HG03045 (cell line): ENCODE data around the gene DNPEP.
"Not testable (repeated sequence)": the region's sequence is repeated elsewhere in the genome, so short reads cannot be mapped to it uniquely, and the experiment has no call there.

Source experiments
- ATAC-seq: cut with Tn5 transposase; IDR thresholded peaks from one replicate; pipeline ENCODE4 v1.9.1; 2021; ENCODE audit warnings: mild to moderate bottlenecking, moderate library complexity; ENCODE audit not compliant: unreplicated experiment

DNPEP gene

GRCh38 chr2:219419331-219420197 is 31.9 kb upstream of the DNPEP start:
- ATAC-seq = no peak

DNA sequence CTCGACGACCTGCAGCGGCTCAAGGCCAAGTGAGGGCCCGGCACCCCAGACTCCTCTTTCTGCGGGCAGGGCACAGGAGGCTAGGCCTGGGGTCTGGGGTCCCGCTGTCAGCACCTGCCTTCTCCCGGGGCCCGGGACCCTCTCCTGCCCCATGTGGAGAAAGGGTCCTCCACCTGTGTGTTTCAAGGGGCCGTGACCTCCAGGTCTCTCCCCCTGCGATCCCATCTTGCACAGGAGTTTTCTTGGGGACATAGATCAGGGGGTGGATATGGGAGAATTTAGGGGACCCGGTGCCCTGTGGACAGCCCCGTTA is 31.3 kb upstream of the DNPEP start:
- ATAC-seq = no peak

DNA sequence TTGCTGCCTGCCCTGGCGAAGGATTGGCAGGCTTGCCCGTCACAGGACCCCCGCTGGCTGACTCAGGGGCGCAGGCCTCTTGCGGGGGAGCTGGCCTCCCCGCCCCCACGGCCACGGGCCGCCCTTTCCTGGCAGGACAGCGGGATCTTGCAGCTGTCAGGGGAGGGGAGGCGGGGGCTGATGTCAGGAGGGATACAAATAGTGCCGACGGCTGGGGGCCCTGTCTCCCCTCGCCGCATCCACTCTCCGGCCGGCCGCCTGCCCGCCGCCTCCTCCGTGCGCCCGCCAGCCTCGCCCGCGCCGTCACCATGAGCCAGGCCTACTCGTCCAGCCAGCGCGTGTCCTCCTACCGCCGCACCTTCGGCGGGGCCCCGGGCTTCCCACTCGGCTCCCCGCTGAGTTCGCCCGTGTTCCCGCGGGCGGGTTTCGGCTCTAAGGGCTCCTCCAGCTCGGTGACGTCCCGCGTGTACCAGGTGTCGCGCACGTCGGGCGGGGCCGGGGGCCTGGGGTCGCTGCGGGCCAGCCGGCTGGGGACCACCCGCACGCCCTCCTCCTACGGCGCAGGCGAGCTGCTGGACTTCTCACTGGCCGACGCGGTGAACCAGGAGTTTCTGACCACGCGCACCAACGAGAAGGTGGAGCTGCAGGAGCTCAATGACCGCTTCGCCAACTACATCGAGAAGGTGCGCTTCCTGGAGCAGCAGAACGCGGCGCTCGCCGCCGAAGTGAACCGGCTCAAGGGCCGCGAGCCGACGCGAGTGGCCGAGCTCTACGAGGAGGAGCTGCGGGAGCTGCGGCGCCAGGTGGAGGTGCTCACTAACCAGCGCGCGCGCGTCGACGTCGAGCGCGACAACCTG is 30.7 kb upstream of the DNPEP start, which contains the start of gene DES:
Gene DES, plus strand, starts transcription at position 223 of the 857 bp plus-strand sequence. Its CDS starts 86 bp downstream, at position 309.
- ATAC-seq = no peak

DNA sequence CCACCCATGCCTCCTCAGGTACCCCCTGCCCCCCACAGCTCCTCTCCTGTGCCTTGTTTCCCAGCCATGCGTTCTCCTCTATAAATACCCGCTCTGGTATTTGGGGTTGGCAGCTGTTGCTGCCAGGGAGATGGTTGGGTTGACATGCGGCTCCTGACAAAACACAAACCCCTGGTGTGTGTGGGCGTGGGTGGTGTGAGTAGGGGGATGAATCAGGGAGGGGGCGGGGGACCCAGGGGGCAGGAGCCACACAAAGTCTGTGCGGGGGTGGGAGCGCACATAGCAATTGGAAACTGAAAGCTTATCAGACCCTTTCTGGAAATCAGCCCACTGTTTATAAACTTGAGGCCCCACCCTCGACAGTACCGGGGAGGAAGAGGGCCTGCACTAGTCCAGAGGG is 29.7 kb upstream of the DNPEP start:
- no peak for ATAC-seq

DNA sequence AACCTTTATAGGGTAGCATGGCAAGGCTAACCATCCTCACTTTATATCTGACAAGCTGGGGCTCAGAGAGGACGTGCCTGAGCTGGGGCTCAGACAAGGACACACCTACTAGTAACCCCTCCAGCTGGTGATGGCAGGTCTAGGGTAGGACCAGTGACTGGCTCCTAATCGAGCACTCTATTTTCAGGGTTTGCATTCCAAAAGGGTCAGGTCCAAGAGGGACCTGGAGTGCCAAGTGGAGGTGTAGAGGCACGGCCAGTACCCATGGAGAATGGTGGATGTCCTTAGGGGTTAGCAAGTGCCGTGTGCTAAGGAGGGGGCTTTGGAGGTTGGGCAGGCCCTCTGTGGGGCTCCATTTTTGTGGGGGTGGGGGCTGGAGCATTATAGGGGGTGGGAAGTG is 29.2 kb upstream of the DNPEP start:
- ATAC-seq = no peak

DNA sequence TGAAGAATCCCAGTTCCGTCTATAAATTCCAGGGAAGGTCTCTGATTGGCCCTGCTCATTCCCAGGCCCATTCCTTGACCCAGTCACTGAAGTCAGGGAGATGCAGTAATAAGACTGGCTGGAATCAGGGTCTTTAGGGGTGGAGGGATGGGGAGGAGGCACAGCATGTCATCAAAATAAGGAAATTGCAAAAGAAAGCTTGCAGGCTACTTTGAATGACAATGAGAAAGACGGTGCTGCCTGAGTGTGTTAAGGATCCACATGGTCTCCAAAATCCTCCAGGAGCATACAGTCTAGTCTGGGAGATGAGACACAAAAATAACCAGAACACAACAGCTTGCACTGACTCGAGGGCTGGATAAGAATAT is 28.5 kb upstream of the DNPEP start:
- no peak for ATAC-seq

GRCh38 chr2:219415580-219416234 is 28.0 kb upstream of the DNPEP start:
- ATAC-seq = no peak

- ATAC-seq = no peak
These were observed 27.1 kb upstream of the DNPEP start for GRCh38 chr2:219414857-219415256.

DNA sequence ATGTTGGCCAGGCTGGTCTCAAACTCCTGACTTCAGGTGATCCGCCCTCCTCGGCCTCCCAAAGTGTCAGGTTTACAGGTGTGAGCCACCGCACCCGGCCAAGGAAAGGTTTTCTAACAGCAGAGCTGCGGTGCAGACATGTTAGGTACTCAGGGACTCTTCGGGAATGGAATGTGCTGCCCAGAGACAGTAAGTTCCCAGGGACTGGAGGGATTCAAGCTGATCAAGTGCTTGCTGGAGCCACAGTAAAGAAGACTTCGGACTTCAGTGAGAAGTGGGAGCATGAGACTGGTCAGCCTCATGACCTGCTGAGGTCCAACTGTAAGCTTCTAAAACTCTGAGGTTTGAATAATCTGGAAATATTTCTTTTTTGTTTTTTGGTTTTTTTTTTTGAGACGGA is 22.7 kb upstream of the DNPEP start:
- ATAC-seq = no peak

DNA sequence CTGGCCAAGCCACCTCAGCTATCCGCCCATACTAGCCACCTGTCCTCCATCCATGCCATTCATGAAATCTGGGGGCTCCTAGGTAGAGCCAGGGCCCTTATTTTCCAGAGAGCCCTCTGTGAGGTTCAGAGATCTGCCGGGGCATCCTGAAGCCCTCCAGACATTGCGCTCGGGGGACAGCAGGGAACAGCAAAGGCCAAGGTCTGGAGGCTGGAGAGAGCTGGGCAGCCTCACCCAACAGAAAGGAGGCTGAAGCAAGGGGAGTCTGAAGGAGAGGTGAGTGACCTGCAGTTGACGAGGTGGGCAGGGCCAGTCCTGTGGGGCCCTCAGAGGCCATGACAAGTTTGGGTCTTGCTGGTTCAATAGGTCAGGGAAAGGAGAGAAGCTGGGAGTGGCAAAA is 21.9 kb upstream of the DNPEP start:
- ATAC-seq = no peak

DNA sequence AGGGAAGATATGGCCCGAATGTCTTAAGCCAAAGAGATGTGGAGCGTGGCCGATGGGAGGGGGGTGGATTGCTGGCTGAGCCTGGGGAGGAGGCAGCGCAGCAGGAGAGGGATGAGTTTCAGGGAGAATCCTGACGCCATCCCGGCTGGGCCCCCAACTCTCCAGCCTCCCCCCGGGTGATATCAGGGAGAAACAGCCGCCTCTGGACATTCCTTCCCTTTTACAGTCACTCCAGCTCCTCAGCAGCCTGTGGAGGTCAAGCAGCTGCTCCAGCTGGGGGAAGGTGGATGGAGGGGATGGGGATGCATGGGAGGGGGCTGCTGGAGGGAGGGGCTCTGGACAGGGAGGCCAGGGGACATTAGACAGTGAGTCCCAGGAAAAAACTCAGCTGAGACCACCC is 20.9 kb upstream of the DNPEP start:
- no peak for ATAC-seq

DNA sequence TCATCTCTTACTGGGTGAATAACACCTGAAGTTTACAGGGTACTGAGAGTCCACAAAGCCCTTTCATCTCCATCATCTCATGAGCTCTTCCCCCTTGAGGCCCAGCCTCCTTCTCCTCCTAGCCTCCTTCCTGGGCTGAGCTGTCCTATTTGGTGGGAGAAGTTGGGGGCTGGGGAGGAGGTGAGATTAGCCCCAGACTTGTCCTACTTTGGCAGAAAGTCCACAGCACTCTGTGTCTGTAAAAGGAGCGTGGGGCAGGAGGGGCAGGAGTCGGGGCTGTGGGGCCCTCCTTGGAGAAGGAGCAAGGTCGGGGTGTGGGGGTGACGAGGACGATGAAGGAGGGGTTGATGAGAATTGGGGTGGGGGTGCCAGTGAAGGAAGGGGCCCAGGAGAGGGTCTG is 20.5 kb upstream of the DNPEP start:
- ATAC-seq = no peak

DNA sequence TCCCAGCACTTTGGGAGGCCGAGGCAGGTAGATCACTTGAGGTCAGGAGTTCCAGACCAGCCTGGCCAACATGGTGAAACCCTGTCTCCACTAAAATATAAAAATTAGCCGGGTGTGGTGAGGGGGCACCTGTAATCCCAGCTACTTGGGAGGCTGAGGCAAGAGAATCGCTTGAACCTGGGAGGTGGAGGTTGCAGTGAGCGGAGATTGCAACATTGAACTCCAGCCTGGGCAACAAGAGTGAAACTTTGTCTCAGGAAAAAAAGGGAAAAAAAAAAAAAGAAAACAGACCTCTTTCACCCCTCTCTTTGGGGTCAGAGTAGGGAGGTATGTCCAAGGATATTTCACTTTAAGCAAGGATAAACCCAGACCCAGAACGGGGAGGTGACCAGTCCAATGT is 19.6 kb upstream of the DNPEP start:
- not testable (repeated sequence) for ATAC-seq

GRCh38 chr2:219406861-219407230 is 19.1 kb upstream of the DNPEP start:
- no peak for ATAC-seq

DNA sequence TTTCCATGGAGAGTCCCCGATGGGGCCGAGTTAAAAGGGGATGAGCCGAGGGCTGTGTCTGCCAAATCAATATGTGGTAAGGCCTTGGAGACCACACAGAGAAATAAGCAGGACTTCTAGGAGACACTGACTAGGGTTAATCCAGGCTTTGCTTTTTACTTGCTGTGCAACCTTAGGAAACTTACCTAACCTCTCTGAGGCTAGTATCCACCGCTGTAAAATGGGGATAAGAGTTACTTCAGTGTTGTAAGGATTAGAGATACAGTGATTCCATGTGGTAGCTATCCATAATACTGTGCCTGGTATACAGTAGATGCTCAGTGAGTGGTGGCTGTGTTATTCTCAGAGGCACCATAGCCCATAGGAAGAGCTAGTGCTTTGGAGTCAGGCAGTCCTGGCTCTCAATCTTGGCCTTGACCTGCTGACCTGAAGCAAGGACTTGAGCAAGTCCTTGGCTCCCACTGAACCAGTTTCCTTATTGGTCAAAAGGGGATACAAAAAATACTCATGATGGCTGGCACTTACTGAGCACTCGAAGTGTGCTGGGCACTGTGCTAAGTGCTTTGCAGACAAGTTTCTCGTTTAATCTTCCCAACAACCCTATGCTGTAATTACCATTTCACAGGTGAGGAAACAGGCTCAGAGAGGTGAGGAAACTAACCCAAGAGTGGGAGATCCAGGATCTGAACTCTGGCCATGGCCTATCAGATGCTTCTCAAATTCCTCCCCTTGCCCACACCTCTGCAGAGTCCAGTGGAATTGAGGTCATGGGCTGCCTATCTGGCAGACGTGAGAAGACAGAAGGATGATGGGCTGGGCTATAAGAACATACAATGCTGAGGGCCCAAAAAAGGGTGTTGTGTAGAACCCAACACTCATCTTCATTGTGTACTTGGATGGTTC is 18.5 kb upstream of the DNPEP start:
- no peak for ATAC-seq

DNA sequence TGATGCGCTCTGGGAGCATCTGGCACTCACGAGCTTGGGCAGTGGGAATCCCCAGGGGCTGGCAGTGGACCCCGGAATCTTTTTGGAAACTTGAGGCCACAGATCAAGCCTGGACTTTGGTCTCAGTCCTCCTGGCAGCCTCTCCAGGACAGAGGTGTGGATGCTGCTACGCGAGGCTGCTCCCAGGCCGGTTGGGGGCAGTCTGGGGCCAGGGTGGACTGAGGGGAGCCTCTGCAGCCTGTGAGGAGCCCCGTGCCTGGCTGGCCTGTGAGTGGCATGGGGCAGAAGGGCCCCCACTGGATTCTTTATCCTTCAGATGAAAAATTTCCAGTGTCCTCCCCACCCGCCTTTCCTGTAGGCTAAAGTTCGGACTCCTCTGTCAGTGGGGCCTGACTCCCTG is 17.7 kb upstream of the DNPEP start:
- ATAC-seq = no peak

DNA sequence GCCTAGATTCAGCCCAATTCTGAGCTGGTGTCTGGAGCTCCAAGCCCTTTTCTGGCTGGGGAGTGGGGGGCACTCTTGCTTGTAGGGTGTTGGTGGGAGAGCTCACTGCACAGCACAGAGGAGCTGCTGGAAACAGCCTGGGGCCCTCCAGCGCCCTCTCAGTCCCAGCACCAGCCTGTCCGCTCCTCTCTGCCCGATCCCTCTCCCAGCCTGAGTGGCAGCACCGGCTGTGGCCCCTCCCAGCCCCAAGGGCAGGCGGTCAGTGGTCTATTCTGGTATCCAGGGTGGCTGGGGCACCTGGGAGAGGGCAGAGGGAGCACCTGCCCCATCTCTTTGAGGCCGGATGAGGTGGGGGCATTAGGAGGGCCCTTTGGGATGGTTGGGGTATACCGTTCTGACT is 17.2 kb upstream of the DNPEP start:
- no peak for ATAC-seq

GRCh38 chr2:219404291-219404910 is 16.7 kb upstream of the DNPEP start:
- ATAC-seq = no peak

- no peak for ATAC-seq
These were observed 16.1 kb upstream of the DNPEP start for GRCh38 chr2:219403861-219404260.
